HEK293T (cell line): ENCODE measurements around the gene GDE1.

Source experiments
- CTCF ChIA-PET: fragments of 350-600 bp; formaldehyde crosslinking; extraction: SDS; loops from one replicate; lab custom pipeline; 2021; ENCODE audit warnings: antibody characterized with exemption, inconsistent platforms; lab: Yijun Ruan, JAX
- POLR2A ChIA-PET: fragments of 350-600 bp; formaldehyde crosslinking; extraction: SDS; loops from one replicate; lab custom pipeline; 2020; ENCODE audit warnings: antibody characterized with exemption, inconsistent platforms; lab: Yijun Ruan, JAX
- DNase-seq: peaks from one replicate; pipeline ENCODE4 v3.0.0; 2012; ENCODE audit warnings: mixed read lengths; ENCODE audit errors: extremely low spot score
- ARNT ChIP-seq: fragments of 450-650 bp; IDR thresholded peaks from 2 replicates; pipeline ENCODE4 v1.6.1; 2017; ENCODE audit warnings: mild to moderate bottlenecking
- BHLHE40 ChIP-seq: fragments of 450-650 bp; IDR thresholded peaks from 2 replicates; pipeline ENCODE4 v1.6.1; 2016; ENCODE audit warnings: mild to moderate bottlenecking, moderate library complexity, borderline replicate concordance
- CTBP1 ChIP-seq: fragments of 450-650 bp; IDR thresholded peaks from 2 replicates; pipeline ENCODE4 v1.6.1; 2016; ENCODE audit warnings: borderline replicate concordance
- ELF4 ChIP-seq: fragments of 450-650 bp; IDR thresholded peaks from 2 replicates; pipeline ENCODE4 v1.6.1; 2017; ENCODE audit warnings: antibody characterized with exemption
- FOXA1 ChIP-seq: fragments of 450-650 bp; IDR thresholded peaks from 2 replicates; pipeline ENCODE4 v1.6.1; 2016; ENCODE audit warnings: mild to moderate bottlenecking
- FOXK2 ChIP-seq: fragments of 450-650 bp; IDR thresholded peaks from 2 replicates; pipeline ENCODE4 v1.6.1; 2016; ENCODE audit warnings: mild to moderate bottlenecking
- FOXM1 ChIP-seq: fragments of 450-650 bp; IDR thresholded peaks from 2 replicates; pipeline ENCODE4 v1.6.1; 2017; ENCODE audit warnings: mild to moderate bottlenecking, borderline replicate concordance
- HDGF ChIP-seq: fragments of 450-650 bp; IDR thresholded peaks from 2 replicates; pipeline ENCODE4 v1.6.1; 2017; ENCODE audit warnings: antibody characterized with exemption, borderline replicate concordance
- L3MBTL2 ChIP-seq: fragments of 450-650 bp; conservative IDR thresholded peaks from 2 replicates; pipeline ENCODE4 v1.6.1; 2016; ENCODE audit warnings: mild to moderate bottlenecking
- LEF1 ChIP-seq: fragments of 450-650 bp; IDR thresholded peaks from 2 replicates; pipeline ENCODE4 v1.6.1; 2017; ENCODE audit warnings: mild to moderate bottlenecking, borderline replicate concordance
- NFRKB ChIP-seq: fragments of 450-650 bp; IDR thresholded peaks from 2 replicates; pipeline ENCODE4 v1.6.1; 2016; ENCODE audit warnings: mild to moderate bottlenecking, moderate library complexity
- SP1 ChIP-seq: fragments of 450-650 bp; IDR thresholded peaks from 2 replicates; pipeline ENCODE4 v1.6.1; 2017
- SUZ12 ChIP-seq: fragments of 450-650 bp; IDR thresholded peaks from 2 replicates; pipeline ENCODE4 v1.6.1; 2016; ENCODE audit warnings: mild to moderate bottlenecking
- TARDBP ChIP-seq: fragments of 450-650 bp; IDR thresholded peaks from 2 replicates; pipeline ENCODE4 v1.6.1; 2016
- ZNF384 ChIP-seq: fragments of 450-650 bp; IDR thresholded peaks from 2 replicates; pipeline ENCODE4 v1.6.1; 2016
- TF ChIP-seq, protein P1 (sequence below): fragments of 450-650 bp; IDR thresholded peaks from 2 replicates; pipeline ENCODE4 v1.6.1; 2016

GDE1 gene

DNA sequence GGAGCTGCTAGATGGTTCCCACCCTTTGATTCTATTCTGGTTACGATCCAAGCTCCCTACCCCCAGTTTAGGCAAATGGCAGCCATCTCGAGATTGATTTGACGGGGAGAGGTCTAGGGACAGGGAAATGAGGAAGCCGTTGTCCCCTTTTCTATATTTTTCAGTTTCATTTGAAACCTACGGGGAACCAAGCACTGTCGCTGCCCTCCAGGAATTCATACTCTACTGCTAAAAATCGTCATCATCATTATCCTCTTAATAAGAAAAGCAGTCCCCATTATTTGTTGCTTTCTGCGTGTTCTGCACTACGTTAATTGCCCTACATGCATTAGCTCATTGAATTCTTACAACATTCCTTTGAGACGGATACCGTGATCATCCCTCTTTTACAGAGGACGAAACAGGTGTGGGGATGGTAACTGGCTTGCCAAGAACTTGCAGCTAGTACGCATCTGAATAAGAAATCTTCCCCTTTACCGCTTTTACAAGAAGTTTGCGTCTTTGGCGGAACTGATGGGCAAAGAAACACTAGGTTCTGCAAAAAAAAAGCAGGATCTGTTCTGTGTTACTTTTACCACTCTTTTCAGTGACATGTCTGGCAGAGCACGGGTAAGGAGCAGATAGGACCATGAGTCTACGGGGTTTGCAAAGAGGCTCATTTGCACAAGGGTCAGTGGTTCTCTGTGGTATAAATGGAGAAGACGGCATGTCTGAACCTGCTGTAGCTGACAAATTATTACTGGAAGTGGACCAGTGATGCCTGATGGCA, 2.9 kb upstream of the GDE1 start:
- DNase-seq = no peak
- ChIA-PET POLR2A (interaction anchor here (0.7 to 1.6 kb wide), 7 partner anchors 9 to 735 kb away, joined by 3 to 6 read pairs (median 4); partner anchors contain the start of genes RPS15A and VPS35L), CTCF (interaction anchor here (0.6 to 1.4 kb wide), 3 partner anchors 15 to 136 kb away, joined by 3 read pairs; partner anchors contain the start of gene VPS35L)
- TF ChIP-seq ZNF384 (no peak), BHLHE40 (no peak), NFRKB (no peak), ARNT (no peak), LEF1 (no peak), FOXK2 (no peak), ELF4 (no peak), FOXM1 (no peak), FOXA1 (no peak), SP1 (no peak)

DNA sequence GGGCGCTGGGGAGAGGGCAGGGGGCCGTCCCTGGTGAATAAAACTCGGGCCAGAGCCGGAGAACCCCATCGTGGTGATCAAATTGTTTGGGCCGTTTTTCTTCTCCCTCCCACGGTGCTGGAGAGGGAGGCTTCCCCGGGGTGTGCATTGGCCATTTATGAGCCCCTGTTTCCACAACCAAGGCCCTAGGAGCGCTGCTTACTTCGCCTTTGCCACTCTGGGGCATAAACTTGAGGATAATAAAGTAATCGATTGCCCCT, 2.4 kb upstream of the GDE1 start:
- no peak for DNase-seq
- CTCF ChIA-PET = interaction anchor here (1.4 kb wide), 1 partner anchor 136 kb away, joined by 3 read pairs; no protein-coding TSS in a partner anchor
- POLR2A ChIA-PET = interaction anchor here (0.7 to 1.6 kb wide), 7 partner anchors 9 to 734 kb away, joined by 3 to 6 read pairs (median 4); partner anchors contain the start of genes RPS15A and VPS35L
- TF ChIP-seq BHLHE40 (no peak), TARDBP (no peak), ARNT (no peak), FOXK2 (no peak)

DNA sequence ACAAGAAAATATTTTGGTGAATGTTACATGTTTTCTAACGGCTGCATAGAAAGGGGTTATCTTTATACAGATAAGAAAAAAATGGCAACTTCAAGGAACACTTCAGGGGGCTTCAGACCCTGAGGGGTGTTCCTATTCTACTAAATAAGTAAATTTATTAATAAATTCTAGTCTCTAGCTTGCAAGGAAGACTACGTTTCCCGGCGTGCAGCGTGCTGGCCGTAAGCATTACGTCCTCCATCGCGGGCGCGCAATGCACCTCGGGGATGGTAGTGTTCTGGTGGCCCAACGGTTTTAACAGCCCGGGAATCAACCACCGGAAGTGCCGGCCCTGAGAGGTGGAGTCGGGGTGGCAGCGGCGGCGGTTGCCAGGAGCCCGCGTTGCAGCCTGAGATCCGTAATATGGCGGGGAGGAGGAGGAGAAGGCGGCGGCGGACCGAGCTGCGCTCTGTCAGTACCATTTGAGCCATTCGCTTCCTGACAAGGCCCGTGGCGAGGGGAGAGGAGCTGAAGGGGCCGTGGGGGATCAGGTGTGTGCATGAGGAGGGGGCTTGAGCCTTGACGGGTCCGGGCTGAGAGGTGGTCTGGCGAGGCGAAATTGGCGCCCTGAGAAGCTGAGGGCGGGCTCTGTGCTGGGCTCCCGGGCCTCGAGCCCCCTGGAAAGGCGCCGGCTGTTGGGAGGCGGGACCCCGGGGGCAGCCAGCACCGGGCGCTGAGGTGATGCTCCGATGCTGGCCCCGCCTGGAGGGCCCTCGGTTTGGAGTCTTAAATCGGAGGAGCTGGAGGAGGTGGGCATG, 1.9 kb upstream of the GDE1 start, which contains the start of gene CCP110:
CCP110 (plus strand) TSS at position 384 of the 797 bp plus-strand sequence. CDS start 3,940 bp downstream, outside the sequence.
- DNase-seq = peak; percentile 87
- CTCF ChIA-PET = interaction anchor here (0.6 to 1.4 kb wide), 2 partner anchors 51 to 135 kb away, joined by 3 read pairs; no protein-coding TSS in a partner anchor
- POLR2A ChIA-PET = interaction anchor here (0.7 to 1.6 kb wide), 8 partner anchors 10 to 733 kb away, joined by 3 to 6 read pairs (median 4); partner anchors contain the start of genes RPS15A and VPS35L
- TF ChIP-seq, protein P1, sequence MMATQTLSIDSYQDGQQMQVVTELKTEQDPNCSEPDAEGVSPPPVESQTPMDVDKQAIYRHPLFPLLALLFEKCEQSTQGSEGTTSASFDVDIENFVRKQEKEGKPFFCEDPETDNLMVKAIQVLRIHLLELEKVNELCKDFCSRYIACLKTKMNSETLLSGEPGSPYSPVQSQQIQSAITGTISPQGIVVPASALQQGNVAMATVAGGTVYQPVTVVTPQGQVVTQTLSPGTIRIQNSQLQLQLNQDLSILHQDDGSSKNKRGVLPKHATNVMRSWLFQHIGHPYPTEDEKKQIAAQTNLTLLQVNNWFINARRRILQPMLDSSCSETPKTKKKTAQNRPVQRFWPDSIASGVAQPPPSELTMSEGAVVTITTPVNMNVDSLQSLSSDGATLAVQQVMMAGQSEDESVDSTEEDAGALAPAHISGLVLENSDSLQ = no peak
- TF ChIP-seq ELF4 (peak; percentile 83), SP1 (no peak), SUZ12 (peak; percentile 59; the same call in 1 of the 2 replicates), LEF1 (no peak)

DNA sequence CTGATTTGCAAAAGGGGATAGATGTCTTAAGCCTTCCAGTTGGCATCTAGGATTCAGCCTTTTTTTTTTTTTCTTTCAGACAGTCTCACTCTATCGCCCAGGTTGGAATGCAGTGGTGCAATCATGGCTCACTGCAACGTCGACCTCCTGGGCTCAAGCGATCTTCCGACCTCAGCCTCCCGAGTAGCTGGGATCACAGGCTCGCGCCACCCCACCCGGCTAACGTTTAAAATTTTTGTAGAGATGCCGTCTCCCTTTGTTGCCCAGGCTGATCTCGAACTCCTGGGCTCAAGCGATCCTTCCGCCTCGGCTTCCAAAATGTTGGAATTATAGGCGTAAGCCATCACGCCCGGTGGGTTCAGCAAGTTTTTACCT, 1.3 kb upstream of the GDE1 start:
- TF ChIP-seq FOXM1 (no peak), ARNT (no peak), NFRKB (no peak), SUZ12 (no peak), TARDBP (no peak), CTBP1 (no peak), BHLHE40 (no peak), LEF1 (no peak), SP1 (no peak), HDGF (no peak), ZNF384 (no peak), FOXK2 (no peak), ELF4 (no peak), L3MBTL2 (no peak), FOXA1 (no peak)
- TF ChIP-seq, protein P1 = no peak
- ChIA-PET POLR2A (interaction anchor here (0.8 kb wide), 1 partner anchor 32 kb away, joined by 5 read pairs; the partner anchor contains the start of gene VPS35L), CTCF (interaction anchor here (0.6 to 1.4 kb wide), 2 partner anchors 51 to 134 kb away, joined by 3 read pairs; no protein-coding TSS in a partner anchor)
- DNase-seq = no peak

DNA sequence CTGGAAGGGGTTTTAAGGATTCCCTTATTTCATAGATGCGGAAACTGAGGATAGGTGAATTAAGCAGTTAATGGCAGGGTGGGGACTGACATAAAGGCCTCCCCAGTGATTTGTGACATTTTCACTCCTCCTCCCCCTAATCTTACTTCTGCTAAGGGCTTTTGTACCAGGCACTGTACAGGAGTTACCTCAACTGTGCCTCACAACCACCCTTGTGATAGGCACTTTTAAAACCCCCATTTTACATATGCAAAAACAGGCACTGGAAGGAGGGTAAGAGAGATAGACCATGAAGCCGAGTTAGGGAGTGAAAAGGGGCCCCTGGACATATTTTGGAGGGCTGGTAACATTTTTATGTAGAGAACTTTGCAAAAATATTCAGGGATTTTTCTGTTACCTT, 862 bp upstream of the GDE1 start:
- no peak for DNase-seq
- ChIA-PET POLR2A (no interaction called here), CTCF (no interaction called here)
- TF ChIP-seq ARNT = no peak
- no peak for TF ChIP-seq LEF1
- TF ChIP-seq FOXK2 = no peak
- TF ChIP-seq, protein P1 = no peak
- no peak for TF ChIP-seq BHLHE40
- TF ChIP-seq ZNF384 = no peak

DNA sequence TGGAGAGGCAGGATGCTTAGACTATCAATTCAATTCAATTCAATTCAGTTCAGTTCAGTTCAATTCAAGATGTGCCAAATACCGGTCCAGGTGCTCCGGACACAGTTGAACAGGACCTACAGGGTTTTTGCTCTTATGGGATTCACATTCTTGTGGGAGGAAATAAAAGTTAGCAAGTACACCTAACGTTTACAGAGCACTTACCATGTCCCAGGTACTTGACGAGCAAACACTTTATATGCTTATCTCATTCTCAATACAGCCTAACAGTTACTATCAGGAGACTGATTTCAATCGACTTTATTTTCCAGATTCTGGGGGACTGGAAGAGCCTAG, 467 bp upstream of the GDE1 start:
- ChIA-PET POLR2A (no interaction called here), CTCF (no interaction called here)
- DNase-seq = no peak
- no peak for TF ChIP-seq SUZ12
- no peak for TF ChIP-seq LEF1
